ENCODE measurements around the gene RALGAPA1. TPM values are rescaled to one million over a fixed set of nuclear protein-coding genes. Genes with fewer than 3 reads are reported as not detected.

RALGAPA1 gene
- total RNA-seq, 1 experiment from 2014 or later, result 31.7 TPM

DNA sequence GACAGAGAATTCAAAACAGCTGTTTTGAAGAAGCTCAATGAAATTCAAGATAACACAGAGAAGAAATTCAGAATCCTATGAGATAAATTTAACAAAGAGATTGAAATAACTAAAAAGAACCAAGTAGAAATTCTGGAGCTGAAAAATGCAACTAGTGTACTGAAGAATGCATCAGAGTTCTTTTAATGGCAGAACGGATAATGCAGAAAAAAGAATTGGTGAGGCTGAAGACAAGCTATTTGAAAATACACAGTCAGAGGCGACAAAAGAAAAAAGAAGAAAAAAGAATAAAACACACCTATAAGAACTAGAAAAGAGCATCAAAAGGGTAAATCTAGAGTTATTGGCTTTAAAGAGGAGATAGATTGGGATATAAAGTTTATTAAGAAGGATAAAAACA lies 171.8 kb downstream of the RALGAPA1 start (continued):
- TF ChIP-seq, protein P1, sequence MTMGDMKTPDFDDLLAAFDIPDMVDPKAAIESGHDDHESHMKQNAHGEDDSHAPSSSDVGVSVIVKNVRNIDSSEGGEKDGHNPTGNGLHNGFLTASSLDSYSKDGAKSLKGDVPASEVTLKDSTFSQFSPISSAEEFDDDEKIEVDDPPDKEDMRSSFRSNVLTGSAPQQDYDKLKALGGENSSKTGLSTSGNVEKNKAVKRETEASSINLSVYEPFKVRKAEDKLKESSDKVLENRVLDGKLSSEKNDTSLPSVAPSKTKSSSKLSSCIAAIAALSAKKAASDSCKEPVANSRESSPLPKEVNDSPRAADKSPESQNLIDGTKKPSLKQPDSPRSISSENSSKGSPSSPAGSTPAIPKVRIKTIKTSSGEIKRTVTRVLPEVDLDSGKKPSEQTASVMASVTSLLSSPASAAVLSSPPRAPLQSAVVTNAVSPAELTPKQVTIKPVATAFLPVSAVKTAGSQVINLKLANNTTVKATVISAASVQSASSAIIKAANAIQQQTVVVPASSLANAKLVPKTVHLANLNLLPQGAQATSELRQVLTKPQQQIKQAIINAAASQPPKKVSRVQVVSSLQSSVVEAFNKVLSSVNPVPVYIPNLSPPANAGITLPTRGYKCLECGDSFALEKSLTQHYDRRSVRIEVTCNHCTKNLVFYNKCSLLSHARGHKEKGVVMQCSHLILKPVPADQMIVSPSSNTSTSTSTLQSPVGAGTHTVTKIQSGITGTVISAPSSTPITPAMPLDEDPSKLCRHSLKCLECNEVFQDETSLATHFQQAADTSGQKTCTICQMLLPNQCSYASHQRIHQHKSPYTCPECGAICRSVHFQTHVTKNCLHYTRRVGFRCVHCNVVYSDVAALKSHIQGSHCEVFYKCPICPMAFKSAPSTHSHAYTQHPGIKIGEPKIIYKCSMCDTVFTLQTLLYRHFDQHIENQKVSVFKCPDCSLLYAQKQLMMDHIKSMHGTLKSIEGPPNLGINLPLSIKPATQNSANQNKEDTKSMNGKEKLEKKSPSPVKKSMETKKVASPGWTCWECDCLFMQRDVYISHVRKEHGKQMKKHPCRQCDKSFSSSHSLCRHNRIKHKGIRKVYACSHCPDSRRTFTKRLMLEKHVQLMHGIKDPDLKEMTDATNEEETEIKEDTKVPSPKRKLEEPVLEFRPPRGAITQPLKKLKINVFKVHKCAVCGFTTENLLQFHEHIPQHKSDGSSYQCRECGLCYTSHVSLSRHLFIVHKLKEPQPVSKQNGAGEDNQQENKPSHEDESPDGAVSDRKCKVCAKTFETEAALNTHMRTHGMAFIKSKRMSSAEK (CRISPR knock-in tag; IDR thresholded peaks at IDR 0.05; ENCODE audit: borderline replicate concordance), result no peak
- TF ChIP-seq ZNF219 (CRISPR knock-in tag; IDR thresholded peaks at IDR 0.05; ENCODE audit: borderline replicate concordance) (no peak), TEAD4 (CRISPR knock-in tag; IDR thresholded peaks at IDR 0.05) (no peak), ZNF263 (CRISPR knock-in tag; IDR thresholded peaks at IDR 0.05; ENCODE audit: low read depth) (no peak), NR1H2 (CRISPR knock-in tag; IDR thresholded peaks at IDR 0.05) (no peak), ZNF121 (CRISPR knock-in tag; IDR thresholded peaks at IDR 0.05) (no peak), RELA (CRISPR knock-in tag; IDR thresholded peaks at IDR 0.05; ENCODE audit: borderline replicate concordance) (no peak), JAZF1 (CRISPR knock-in tag; IDR thresholded peaks at IDR 0.05) (no peak), ZNF396 (CRISPR knock-in tag; IDR thresholded peaks at IDR 0.05; ENCODE audit: borderline replicate concordance) (no peak), TEAD1 (CRISPR knock-in tag; IDR thresholded peaks at IDR 0.05) (no peak), CBFB (CRISPR knock-in tag; IDR thresholded peaks at IDR 0.05; ENCODE audit: low read depth) (no peak)
- TF ChIP-seq, protein P2, sequence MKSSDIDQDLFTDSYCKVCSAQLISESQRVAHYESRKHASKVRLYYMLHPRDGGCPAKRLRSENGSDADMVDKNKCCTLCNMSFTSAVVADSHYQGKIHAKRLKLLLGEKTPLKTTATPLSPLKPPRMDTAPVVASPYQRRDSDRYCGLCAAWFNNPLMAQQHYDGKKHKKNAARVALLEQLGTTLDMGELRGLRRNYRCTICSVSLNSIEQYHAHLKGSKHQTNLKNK (CRISPR knock-in tag; IDR thresholded peaks at IDR 0.05), result no peak
- TF ChIP-seq, protein P3, sequence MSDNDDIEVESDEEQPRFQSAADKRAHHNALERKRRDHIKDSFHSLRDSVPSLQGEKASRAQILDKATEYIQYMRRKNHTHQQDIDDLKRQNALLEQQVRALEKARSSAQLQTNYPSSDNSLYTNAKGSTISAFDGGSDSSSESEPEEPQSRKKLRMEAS (CRISPR knock-in tag; IDR thresholded peaks at IDR 0.05), result no peak
- TF ChIP-seq, protein P4, sequence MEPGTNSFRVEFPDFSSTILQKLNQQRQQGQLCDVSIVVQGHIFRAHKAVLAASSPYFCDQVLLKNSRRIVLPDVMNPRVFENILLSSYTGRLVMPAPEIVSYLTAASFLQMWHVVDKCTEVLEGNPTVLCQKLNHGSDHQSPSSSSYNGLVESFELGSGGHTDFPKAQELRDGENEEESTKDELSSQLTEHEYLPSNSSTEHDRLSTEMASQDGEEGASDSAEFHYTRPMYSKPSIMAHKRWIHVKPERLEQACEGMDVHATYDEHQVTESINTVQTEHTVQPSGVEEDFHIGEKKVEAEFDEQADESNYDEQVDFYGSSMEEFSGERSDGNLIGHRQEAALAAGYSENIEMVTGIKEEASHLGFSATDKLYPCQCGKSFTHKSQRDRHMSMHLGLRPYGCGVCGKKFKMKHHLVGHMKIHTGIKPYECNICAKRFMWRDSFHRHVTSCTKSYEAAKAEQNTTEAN (CRISPR knock-in tag; IDR thresholded peaks at IDR 0.05), result no peak

DNA sequence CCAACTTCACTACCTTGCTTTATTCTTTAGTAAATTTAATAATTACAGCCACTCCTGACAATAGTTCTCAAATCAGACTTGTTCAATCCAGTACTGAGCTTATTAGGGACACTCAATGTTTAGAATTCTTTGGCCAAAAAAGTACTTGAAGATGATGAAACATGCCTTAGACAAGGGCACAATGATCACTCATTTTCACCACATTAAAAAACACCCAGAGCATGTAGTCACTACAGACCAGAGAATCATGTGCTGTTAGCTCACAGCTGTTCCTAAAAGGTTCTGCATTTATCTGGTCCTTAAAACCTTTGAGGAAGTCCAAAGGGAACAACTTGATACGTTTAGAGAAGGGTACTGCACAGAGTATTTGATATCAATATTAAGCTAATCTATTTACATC lies 176.4 kb downstream of the RALGAPA1 start:
- H3K27me3 Mint-ChIP-seq (ENCODE audit: low read depth), result no peaks in the 10 kb centered on the region
- POLR2A ChIA-PET, result no interaction called here
- no peak overlapping the region for H3K27ac Mint-ChIP-seq
- H3K36me3 Mint-ChIP-seq, result no peaks in the 10 kb centered on the region
- CTCF ChIA-PET, result interaction anchor here (1.2 kb wide), 1 partner anchor 186 kb away, joined by 3 read pairs; no protein-coding TSS in a partner anchor
- H3K9me3 Mint-ChIP-seq, result no peaks in the 10 kb centered on the region
- peaks cover 5% of the 10 kb centered on the region for H3K4me1 Mint-ChIP-seq
- ATAC-seq, result no peak
- DNase-seq (ENCODE audit: low spot score), result no peak
- no peak overlapping the region for H3K4me3 Mint-ChIP-seq
- TF ChIP-seq NR2C2 (CRISPR knock-in tag; IDR thresholded peaks at IDR 0.05), result no peak
- TF ChIP-seq, protein P5, sequence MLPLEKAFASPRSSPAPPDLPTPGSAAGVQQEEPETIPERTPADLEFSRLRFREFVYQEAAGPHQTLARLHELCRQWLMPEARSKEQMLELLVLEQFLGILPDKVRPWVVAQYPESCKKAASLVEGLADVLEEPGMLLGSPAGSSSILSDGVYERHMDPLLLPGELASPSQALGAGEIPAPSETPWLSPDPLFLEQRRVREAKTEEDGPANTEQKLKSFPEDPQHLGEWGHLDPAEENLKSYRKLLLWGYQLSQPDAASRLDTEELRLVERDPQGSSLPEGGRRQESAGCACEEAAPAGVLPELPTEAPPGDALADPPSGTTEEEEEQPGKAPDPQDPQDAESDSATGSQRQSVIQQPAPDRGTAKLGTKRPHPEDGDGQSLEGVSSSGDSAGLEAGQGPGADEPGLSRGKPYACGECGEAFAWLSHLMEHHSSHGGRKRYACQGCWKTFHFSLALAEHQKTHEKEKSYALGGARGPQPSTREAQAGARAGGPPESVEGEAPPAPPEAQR (CRISPR knock-in tag; IDR thresholded peaks at IDR 0.05), result no peak
- no peak for TF ChIP-seq ATF1 (CRISPR knock-in tag; IDR thresholded peaks at IDR 0.05)
- TF ChIP-seq ZNF263 (CRISPR knock-in tag; IDR thresholded peaks at IDR 0.05; ENCODE audit: low read depth), result no peak
- TF ChIP-seq, protein P6, sequence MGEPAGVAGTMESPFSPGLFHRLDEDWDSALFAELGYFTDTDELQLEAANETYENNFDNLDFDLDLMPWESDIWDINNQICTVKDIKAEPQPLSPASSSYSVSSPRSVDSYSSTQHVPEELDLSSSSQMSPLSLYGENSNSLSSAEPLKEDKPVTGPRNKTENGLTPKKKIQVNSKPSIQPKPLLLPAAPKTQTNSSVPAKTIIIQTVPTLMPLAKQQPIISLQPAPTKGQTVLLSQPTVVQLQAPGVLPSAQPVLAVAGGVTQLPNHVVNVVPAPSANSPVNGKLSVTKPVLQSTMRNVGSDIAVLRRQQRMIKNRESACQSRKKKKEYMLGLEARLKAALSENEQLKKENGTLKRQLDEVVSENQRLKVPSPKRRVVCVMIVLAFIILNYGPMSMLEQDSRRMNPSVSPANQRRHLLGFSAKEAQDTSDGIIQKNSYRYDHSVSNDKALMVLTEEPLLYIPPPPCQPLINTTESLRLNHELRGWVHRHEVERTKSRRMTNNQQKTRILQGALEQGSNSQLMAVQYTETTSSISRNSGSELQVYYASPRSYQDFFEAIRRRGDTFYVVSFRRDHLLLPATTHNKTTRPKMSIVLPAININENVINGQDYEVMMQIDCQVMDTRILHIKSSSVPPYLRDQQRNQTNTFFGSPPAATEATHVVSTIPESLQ (CRISPR knock-in tag; IDR thresholded peaks at IDR 0.05), result no peak
- no peak for TF ChIP-seq SMAD3 (CRISPR knock-in tag; IDR thresholded peaks at IDR 0.05; ENCODE audit: borderline replicate concordance)
- no peak for TF ChIP-seq ZNF671 (CRISPR knock-in tag; IDR thresholded peaks at IDR 0.05)
- no peak for TF ChIP-seq E2F1 (CRISPR knock-in tag; IDR thresholded peaks at IDR 0.05)
- no peak for TF ChIP-seq PRDM15 (CRISPR knock-in tag; IDR thresholded peaks at IDR 0.05)
- TF ChIP-seq, protein P3 (CRISPR knock-in tag; IDR thresholded peaks at IDR 0.05), result no peak

Data from WTC11 (cell line).